Liver (tissue), 3 donors: ENCODE measurements around the gene PRND.

Source experiments
- CTCF ChIP-seq: fragments of 150-350 bp; IDR thresholded peaks from 2 replicates; pipeline ENCODE4 v1.5.1; 2017; ENCODE audit warnings: improper control_type of control experiment, low read depth, low read length; ENCODE audit not compliant: missing input control
- HNF4A ChIP-seq, 2 donors: conservative IDR thresholded peaks; 2 replicates each; pipeline ENCODE4 v1.6.1; 2016; ENCODE audit warnings: antibody characterized with exemption in 2 of 2, mild to moderate bottlenecking in 2 of 2
- MAX ChIP-seq: IDR thresholded peaks from 2 replicates; pipeline ENCODE4 v1.6.1; 2016; ENCODE audit warnings: antibody characterized with exemption
- RAD21 ChIP-seq, 2 donors: IDR thresholded peaks; 2 replicates each; pipeline ENCODE4 v1.6.1; 2016; ENCODE audit warnings: antibody characterized with exemption in 2 of 2, mild to moderate bottlenecking in 2 of 2
- SP1 ChIP-seq: IDR thresholded peaks from 2 replicates; pipeline ENCODE4 v1.6.1; 2018; ENCODE audit warnings: antibody characterized with exemption, mild to moderate bottlenecking
- TAF1 ChIP-seq: conservative IDR thresholded peaks from 2 replicates; pipeline ENCODE4 v1.6.1; 2016; ENCODE audit warnings: antibody characterized with exemption, mild to moderate bottlenecking
- donor health status: healthy.
- donor health status: healthy.

- no peak for TF ChIP-seq CTCF
- no peak for TF ChIP-seq SP1
- TF ChIP-seq HNF4A (conservative IDR thresholded peaks at IDR 0.05): no peak
- no peak for TF ChIP-seq RAD21 (IDR thresholded peaks at IDR 0.05)
- no peak for TF ChIP-seq MAX
- TF ChIP-seq TAF1: no peak
Observed at GRCh38 chr20:4711511-4711910, 10.2 kb upstream of the PRND start.
